HG03103 (cell line): Measurements from ENCODE around the gene JPT2.

Experiments
- ATAC-seq: cut with Tn5 transposase; IDR thresholded peaks from one replicate; pipeline ENCODE4 v1.9.1; 2021; ENCODE audit warnings: low read depth; ENCODE audit not compliant: unreplicated experiment

Gene JPT2

GRCh38 chr16:1749152-1750117, 71.4 kb downstream of the JPT2 start:
- no peak for ATAC-seq
